GM18508 (cell line): ENCODE measurements around the gene NCOA7.
A peak's percentile ranks its signal among the peaks of the same experiment; 100 is the strongest.
"Not testable (repeated sequence)": the region's sequence is repeated elsewhere in the genome, so short reads cannot be mapped to it uniquely, and the experiment has no call there.

ENCODE experiments used
- ATAC-seq: cut with Tn5 transposase; IDR thresholded peaks from one replicate; pipeline ENCODE4 v1.9.1; 2021; ENCODE audit warnings: moderate number of reproducible peaks; ENCODE audit not compliant: insufficient read depth, unreplicated experiment

NCOA7 gene

DNA sequence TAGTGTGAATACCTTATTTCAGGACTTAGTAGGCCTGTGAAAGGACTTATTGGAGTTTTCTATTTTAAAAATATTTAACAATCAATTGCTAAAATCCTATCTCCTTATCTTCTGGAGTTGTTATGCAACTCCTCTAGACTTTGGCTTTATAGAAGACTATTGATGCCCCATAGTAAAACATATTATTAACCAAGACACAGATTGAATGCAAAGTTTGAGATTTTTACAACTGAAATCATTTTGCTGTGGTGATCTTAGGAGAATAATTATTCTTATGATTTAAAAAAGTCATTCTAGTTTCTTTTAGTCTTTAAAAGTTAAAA lies 36.9 kb upstream of the NCOA7 start:
- no peak for ATAC-seq

DNA sequence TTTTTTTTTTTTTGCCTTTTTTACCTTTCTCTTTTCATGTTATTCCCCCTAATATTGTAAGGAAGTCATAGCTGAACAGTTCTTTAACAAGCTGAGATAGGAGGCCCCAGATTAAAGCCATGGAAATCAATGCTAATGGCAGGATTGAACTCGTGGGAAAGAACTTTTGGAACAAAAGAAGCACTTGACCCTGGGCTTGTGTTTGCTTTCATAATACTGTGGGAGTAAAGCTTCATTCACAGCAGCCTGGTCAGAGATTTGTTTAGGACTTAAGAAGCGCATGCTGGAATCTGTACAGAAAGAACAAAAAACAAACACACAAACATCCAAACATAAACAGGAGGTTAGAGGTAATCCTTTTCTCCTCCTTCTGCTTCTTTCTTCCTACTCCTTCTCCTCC lies 36.2 kb upstream of the NCOA7 start:
- ATAC-seq = no peak

GRCh38 chr6:125759184-125759902 lies 31.4 kb upstream of the NCOA7 start:
- ATAC-seq = no peak

- ATAC-seq = no peak
Observed at GRCh38 chr6:125759959-125760457, 30.8 kb upstream of the NCOA7 start.

DNA sequence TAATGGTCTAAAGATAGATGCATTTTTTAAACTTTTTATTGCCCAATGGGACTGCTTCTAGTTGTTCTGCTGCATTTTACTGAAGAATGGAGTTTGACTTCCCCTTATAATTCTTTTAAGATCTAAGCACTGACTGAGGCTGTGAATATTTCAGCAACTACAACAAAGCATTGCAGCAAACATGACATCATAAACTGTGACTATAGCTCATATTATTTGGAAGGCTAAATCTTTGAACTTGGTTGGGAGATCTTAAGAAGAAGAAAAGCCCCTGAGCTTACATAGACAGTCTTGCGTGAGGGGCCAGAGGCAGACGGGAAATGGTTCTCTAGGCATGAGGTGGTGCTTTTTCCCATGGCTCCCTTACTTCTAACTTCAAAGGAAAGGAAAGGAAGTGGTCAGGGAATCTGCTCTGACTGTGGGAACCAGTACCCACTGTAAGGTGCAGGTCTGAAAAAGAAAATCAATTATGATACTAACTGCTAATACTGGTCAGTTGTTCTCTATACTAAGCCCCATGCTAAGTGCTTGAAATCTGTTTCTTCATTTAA lies 26.6 kb upstream of the NCOA7 start:
- ATAC-seq = no peak

DNA sequence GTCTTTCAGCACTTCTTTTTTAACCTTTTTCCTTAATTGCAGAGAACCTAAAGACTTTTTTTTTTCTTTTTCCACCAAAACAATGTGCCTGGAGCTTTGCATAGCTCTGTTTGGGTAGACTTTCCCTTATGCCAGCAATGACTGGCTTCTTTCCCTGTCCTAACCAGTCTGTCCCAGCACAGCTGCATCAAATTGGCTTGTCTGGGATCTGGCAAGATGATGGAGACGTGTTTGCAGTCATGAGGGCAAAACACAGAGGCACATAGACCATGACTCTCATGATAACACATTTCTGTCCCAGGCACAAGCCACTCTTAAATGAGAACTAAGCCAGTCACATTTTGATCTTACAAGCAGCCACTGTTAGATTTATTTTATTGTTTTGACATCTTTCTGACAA lies 24.8 kb upstream of the NCOA7 start:
- no peak for ATAC-seq

DNA sequence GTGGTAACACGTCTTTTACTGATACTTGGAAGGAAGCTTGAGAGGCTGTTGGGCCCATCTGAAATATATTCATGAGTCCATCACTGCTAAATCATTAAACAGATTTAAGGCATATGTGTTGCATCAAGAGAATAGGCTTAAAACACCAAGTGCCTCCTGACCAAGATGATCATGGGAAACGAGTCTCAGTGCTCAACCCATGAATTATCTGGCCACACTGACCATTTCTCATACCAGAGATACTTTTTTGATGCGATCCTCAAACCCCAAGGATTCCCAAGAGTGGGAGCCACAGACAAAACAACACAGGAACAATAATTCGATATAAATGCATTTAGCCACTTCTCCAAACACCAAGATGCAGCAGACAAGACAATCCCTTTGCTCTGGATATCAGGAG lies 24.1 kb upstream of the NCOA7 start:
- ATAC-seq = no peak

GRCh38 chr6:125769147-125769783 lies 21.5 kb upstream of the NCOA7 start:
- ATAC-seq = no peak

DNA sequence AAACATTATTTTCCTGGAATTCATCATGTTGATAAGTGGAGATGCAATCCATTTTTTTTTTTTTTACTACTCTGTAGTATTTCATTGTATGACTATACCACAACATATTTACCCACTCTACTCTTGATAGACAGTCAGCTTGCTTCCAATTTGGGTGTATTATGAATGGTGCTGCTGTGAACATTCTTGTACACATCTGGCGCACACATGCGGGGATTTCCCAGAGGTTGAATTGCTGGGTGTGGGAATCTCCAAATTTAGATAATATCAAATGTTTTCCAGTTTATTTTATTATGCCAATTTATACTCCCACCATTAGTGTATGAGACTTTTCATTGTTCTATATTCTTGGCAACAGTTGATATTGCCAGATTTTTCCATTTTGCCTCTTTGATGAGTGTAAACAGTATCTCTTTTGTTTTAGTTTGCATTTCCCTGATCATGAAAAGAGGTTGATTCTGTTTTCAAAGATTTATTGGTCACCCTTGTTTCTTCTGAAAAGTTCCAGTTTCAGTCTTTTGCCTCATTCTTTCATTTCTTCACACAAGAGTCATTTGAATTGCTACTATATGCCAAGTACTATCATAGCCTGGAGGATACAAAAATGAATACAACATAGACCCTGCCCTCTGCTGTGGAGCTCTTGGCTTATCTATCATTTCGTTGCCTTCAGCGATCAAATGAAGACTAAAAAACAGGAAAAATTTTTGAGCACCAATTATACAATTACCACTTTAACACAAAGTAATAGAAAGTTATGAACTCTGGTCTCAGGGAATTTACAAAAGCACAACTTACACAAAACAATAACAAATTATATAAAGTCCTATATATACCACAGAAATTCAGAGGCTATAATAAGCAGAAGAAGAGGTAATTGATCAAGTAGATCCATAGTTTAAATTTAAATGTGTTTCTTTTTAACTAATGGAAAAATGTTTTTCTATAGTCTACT lies 17.1 kb upstream of the NCOA7 start:
- ATAC-seq = no peak

GRCh38 chr6:125776107-125776826 lies 14.5 kb upstream of the NCOA7 start:
- ATAC-seq = not testable (repeated sequence)

DNA sequence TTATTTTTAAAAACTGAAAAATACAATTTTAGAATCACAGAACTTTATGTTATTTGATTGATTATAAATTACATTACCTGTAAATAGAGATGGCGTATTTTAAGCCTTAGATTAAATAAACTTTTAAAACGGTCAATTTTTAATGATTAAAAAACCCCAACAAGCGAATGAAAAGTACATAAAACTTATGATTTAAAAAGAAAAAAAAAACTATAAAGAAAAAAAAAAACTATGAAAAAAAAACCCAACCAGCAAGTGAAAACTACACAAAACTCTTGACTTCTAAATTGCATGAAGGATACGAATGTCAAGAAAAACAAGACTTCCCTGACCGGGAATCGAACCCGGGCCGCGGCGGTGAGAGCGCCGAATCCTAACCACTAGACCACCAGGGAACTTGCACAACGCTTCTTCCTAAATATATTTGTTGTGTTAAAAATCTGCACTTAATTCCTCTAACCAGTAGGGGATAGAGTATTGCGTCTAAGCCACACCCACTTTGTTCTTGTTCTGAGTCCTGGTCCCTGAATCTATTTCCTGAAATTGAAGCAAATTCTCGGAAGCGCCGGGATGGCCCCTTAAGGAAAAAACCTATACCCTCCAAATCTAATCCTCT lies 10.7 kb upstream of the NCOA7 start:
- peak; percentile 78 for ATAC-seq

DNA sequence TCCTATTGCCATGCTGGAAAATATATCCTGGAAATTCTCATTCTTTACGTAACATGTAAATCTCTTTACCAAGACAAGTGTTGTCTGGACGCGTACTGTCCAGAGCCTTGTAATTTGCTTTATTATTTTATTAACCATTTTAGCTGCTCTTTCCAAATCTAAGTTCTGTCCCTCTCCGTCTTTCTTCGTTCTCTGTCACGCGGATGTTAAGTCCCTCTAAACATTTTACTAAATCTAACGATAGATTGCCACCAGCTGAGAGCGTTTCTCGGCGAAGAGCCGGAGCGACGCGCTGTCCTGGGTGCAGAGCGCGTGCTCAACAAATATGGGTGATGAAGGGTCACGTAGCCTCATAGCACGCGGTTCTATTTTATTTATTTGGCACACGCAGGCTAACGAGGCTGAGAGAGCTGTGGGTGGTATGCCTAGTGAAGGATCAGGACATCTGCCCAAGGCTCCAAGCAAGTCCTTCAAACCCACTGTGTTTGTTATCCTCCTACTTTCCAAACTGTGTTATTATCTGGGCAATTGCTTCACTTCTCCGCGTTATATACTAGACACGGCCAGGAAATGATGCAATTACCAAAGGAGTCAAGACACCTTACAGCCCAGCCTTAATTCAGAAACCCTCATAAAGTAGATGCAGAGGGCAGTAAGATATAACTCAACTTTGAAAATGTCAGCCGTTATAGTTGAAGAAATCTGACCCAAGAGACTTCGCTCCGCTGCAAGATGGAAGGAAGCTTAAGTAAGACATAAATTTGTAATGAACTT lies 10.0 kb upstream of the NCOA7 start:
- peak; percentile 36 for ATAC-seq

- ATAC-seq = peak; percentile 17
Observed at GRCh38 chr6:125781314-125781868, 9.4 kb upstream of the NCOA7 start.

GRCh38 chr6:125784365-125784764 lies 6.4 kb upstream of the NCOA7 start:
- ATAC-seq = no peak

GRCh38 chr6:125787791-125788190 lies 3.0 kb upstream of the NCOA7 start:
- no peak for ATAC-seq

GRCh38 chr6:125789167-125789566 lies 1.6 kb upstream of the NCOA7 start:
- no peak for ATAC-seq

DNA sequence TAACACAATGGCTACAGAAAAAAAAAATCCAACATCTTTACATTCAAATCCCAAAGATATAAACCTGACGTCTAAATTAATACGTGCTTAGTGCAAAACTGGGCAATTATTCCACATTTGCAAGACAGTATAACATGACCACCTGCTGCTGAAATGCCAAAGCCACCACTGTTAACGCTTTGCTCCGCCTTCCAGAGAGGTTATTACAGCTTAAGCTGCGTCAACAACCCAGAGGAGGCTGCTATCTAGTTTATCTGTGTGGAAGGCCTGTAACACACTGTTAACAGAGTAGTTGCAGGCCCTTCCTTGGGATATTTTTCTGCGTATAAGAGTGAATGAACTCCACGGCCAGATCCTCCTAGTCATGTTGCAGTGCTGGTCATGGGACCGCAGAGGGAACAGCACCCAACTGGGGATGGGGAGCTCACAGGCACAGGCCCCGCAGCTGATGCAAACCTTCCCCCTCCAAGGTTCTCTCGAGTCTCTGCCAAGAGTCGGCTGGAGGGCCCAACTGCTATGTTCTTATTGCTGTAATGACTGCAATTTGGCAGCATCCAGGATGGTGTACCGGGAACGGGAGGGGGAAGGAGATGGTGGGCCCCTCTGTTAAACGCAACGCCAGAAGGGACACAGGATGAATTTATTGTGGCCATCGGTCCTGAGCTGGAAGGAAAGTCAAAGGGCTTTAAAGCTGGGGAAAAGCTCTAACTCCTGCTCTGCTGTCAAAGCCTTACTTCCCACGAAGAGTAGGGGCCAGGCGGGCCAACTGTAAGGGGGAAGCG lies 993 bp upstream of the NCOA7 start:
- ATAC-seq = no peak
